Hippocampal formation (tissue), 2 donors: Measurements from ENCODE around the gene TBX4.
"Not testable (repeated sequence)": the region's sequence is repeated elsewhere in the genome, so short reads cannot be mapped to it uniquely, and the experiment has no call there.

Experiments used
- DNase-seq, 2 donors: peaks; one replicate each; lab custom pipeline; 2025; lab: John Stamatoyannopoulos, UW

TBX4 gene

DNA sequence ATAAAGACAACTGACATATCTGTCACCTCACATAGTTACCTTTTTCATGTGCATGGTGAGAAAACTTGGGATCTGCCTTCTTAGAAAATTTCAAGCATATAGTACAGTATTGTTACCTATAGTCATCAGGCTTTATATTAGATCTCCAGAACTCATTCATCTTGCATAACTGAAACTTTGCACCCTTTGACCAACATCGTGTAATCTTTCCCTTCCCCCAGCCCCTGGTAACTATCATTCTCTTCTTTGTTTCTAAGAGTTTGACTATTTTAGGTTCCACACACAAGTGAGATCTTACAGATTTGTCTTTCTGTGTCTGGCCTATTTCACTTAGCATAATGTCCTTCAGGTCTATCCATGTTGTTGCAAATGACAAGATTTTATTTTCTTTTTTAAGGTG lies 22.9 kb upstream of the TBX4 start:
- DNase-seq, result no peak

GRCh38 chr17:61429831-61430230 lies 22.4 kb upstream of the TBX4 start:
- not testable (repeated sequence) for DNase-seq

DNA sequence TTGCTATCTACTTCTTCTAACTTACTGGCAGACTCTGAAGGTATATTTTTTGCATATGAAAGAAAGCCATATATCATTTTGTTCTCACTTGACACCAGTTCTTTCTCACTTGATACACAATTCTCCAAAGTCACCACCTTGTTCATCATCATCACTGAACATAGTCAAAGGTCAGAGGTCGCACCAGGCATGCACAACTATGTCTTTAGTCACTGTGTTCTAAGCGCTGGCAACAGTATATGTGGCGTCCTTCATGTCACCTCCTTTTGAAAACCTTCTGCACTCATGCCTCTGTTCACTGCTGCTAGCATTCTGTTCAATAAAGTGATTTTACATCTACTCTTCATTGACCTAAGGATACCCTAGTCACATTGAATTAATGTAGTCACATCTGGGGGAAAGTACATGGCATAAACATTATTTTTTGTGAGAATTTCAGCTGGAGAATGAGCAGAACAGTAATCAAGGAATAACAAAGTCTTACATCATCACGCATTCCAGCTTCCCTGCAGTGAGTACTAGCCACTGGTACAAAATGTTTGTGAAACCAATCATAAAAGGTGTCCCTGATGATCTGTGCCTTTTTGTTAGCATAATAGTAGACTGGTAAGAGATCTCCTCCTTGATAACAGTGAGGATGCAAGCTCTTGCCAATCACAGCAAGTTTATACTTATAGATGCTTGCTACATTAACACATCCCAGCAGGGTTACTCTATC lies 20.5 kb upstream of the TBX4 start:
- no peak for DNase-seq

- no peak for DNase-seq
Observed at GRCh38 chr17:61436273-61436672, 15.9 kb upstream of the TBX4 start.

GRCh38 chr17:61436995-61437704 lies 15.1 kb upstream of the TBX4 start:
- no peak for DNase-seq

DNA sequence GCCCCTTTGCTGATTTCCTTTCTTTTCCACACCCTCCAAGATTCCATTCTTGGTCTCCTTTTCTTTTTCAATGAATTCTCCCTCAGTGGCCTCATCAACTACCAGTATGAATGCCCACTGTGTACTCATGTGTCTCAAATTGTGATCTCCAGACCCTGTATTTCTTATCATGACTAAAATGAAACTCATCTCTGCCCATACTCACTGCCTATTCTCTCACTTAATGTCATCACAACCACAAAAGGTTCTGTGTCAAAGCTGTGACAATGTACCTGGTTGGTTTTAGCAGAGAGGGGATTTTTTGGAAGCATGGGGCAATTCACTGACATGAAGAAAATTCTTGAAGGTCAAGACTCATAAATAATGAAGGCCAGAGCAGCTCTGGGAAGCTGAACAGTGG lies 11.5 kb upstream of the TBX4 start:
- DNase-seq, result no peak

DNA sequence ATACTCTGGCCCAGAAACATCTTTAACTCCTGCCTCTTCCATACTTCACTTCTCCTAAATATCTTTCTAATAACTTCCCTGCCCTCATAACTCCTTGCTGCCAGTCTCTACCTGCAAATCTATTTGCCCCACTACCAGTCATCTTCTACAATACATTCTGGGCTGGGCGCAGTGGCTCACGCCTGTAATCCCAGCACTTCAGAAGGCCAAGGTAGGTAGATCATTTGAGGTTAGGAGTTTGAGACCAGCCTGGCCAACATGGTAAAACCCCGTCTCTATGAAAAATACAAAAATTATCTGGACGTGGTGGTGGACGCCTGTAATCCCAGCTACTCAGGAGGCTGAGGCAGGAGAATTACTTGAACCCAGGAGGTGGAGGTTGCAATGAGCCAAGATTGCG lies 10.7 kb upstream of the TBX4 start:
- not testable (repeated sequence) for DNase-seq

GRCh38 chr17:61442136-61442775 lies 10.0 kb upstream of the TBX4 start:
- DNase-seq, result no peak

- DNase-seq, result no peak
Observed at GRCh38 chr17:61442878-61443474, 9.2 kb upstream of the TBX4 start.

DNA sequence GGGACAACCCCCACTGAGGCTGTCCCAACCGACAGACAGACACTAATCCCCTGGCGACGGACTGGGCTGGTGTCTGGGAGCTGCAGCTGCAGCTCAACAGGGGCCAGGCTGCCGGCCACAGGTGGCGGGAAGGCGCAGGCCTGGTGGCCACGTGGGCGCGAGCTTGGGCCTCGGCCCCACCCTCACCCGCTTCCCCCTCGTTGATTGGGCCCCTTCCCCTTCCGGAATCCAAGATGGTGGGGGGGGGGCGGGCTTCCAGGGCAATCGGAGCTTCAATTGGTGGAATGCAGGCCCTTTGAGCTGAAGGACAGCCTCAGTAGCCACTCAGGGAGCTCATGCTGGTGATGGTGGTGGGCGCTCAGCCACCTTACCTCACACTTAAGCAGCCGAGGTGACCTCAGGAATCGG lies 8.7 kb upstream of the TBX4 start:
- no peak for DNase-seq

GRCh38 chr17:61444075-61444474 lies 8.1 kb upstream of the TBX4 start:
- DNase-seq, result no peak

DNA sequence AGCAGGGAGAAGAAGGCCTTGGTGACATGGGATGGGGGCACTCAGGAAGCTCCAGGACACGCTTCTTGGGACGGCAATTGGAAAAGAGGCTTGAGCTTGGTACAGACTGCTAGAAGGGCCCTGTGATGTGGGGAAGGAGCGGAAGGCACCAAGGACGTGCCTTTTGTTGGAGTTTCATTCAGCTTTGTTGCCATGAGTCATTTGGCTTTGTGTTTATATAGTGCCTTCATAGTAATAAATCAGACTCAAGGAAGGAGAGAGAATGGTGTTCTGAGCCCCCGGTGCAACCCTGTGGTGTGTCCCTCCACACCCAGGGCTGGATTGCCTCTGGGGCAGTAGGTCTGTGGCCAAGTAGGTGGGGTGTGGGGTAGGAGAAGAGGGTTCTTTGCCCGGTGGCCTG lies 7.4 kb upstream of the TBX4 start:
- no peak for DNase-seq

- DNase-seq, result no peak
Observed at GRCh38 chr17:61447358-61447757, 4.9 kb upstream of the TBX4 start.

DNA sequence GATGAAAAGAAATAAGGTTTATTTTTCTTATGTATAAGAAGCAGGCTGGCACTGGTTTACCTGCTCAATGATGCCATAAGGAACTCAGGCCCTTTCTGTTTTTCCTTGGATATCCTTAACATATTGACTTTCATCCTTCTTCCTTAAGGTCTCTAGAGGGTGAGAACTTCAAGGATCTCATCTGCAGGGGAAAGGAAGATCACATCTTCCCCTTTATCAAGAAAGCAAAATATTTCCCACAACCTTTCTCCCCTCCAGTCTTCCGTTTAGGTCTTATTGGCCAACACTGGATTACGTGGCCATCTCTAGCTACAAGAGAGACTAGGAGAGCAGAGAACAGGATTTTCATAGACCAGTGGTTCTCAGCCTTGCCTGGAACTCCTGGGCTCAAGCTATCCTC lies 4.2 kb upstream of the TBX4 start:
- no peak for DNase-seq

GRCh38 chr17:61449140-61449539 lies 3.1 kb upstream of the TBX4 start:
- not testable (repeated sequence) for DNase-seq

GRCh38 chr17:61449707-61450640 lies 2.2 kb upstream of the TBX4 start:
- no peak for DNase-seq

- DNase-seq, result no peak
Observed at GRCh38 chr17:61450641-61451537, 1.3 kb upstream of the TBX4 start.

GRCh38 chr17:61451538-61452300 lies 503 bp upstream of the TBX4 start:
- DNase-seq, result no peak

DNA sequence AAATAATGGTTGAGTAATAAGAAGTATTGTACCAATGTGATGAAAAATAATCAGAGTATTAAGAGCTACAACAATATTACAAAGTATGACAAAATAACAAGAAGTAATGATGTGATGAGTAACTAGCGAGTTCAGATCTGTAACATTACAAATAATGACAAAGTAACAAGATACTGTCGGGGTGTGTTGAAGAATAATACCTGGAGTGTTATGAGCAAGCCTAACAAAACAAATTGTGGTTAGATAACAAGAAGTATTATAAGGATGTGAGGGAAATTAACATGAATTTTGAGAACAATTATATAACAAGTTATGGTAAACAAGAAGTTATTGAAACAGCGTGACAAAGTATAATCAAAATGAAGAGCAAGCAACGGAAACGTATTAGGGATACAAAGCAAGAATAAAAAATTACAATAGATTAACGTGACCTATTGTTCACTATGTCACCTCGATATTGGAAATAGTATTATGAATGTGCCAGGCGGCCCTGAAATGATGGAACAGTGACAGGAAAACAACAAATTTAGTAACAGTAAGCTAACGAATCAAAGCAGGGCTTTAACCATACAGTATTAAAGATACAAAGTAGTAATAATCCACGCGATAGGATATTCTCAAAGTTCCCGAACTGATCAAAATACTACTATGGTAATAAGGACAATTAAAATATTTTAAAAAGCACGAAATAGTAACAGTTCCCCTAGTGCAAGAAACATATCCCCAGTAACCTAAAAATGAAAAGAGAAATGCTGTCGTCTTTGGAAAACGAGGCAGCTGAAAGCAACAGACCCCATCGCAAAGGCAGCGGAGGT lies 1.6 kb downstream of the TBX4 start:
- DNase-seq, result no peak
